ENCODE data around the gene PMEL.

GRCh38 chr12:55982319-55982936 lies 16.6 kb upstream of the PMEL start:
- TF ChIP-seq MAFK (IDR thresholded peaks at IDR 0.05; ENCODE audit: low read depth, low read length) (no peak), CTCF (IDR thresholded peaks at IDR 0.05; ENCODE audit: control extremely low read depth in 1 of 3, insufficient read depth in 1 of 3, low read depth in 1 of 3, low read length in 3 of 3) (no peak), CREB1 (IDR thresholded peaks at IDR 0.05) (no peak)

Data from H1 (cell line).